Gastrocnemius medialis (tissue), 4 donors: ENCODE data around the gene ANKRD39. TPM values are rescaled to one million over a fixed set of nuclear protein-coding genes. Genes with fewer than 3 reads are reported as not detected.

ENCODE experiments used
- ATAC-seq, 2 donors: fragments of 150-250 bp; one replicate each; pipeline ENCODE4 v1.9.1; 2016
- DNase-seq, 2 donors: peaks; one replicate each; pipeline ENCODE4 v3.0.0-alpha.2; 2019
- H3K27ac ChIP-seq, 4 donors: fragments of 200-600 bp; sonication (generic); 1 replicate in 1 of 4; 2 replicates in 3 of 4; pipeline ENCODE4 v1.5.1; 2016 to 2018; ENCODE audit warnings: mild to moderate bottlenecking in 2 of 4, moderate library complexity in 1 of 4
- H3K27me3 ChIP-seq, 3 donors: fragments of 200-600 bp; sonication (generic) in 2 of 3; 1 replicate in 1 of 3; 2 replicates in 2 of 3; pipeline versions ENCODE4 v1.5.1 to v1.6.0; 2016 to 2019; ENCODE audit warnings: mild to moderate bottlenecking in 1 of 3, moderate library complexity in 1 of 3
- H3K36me3 ChIP-seq, 2 donors: fragments of 200-600 bp; sonication (generic) in 1 of 2; one replicate each; pipeline ENCODE4 v1.5.1; 2017 to 2018
- H3K4me1 ChIP-seq, 2 donors: fragments of 200-600 bp; sonication (generic) in 1 of 2; one replicate each; pipeline ENCODE4 v1.5.1; 2016 to 2017; ENCODE audit warnings: mild to moderate bottlenecking in 2 of 2
- H3K4me3 ChIP-seq, 4 donors: fragments of 200-600 bp; sonication (generic) in 3 of 4; 1 replicate in 1 of 4; 2 replicates in 3 of 4; pipeline ENCODE4 v1.5.1; 2016 to 2019; ENCODE audit warnings: mild to moderate bottlenecking in 2 of 4
- H3K9me3 ChIP-seq, 3 donors: fragments of 200-600 bp; sonication (generic) in 2 of 3; 1 replicate in 1 of 3; 2 replicates in 2 of 3; pipeline ENCODE4 v1.5.1; 2016 to 2019
- POLR2A ChIP-seq, 2 donors: fragments of 450-650 bp; IDR thresholded peaks; one replicate each; pipeline ENCODE4 v1.6.1; 2017; ENCODE audit warnings: antibody characterized with exemption in 2 of 2, mild to moderate bottlenecking in 2 of 2, moderate library complexity in 2 of 2
- in situ Hi-C, 4 donors: fragments of 200-750 bp; cut with MboI; loops; one replicate each; pipeline versions ENCODE4 v1.15.0 to v1.8.0; 2017; ENCODE audit warnings: low sequenced_read_pairs in 4 of 4
- intact Hi-C: fragments of 100-400 bp; cut with DNase I; formaldehyde crosslinking; loops from one replicate; pipeline ENCODE4 v1.15.1; 2023; ENCODE audit warnings: low total_unique reads
- total RNA-seq, 4 donors: library from RNA; depleted of rRNA; stranded (reverse); fragments of >200 nt; gene quantifications; one replicate each; pipeline versions ENCODE4 v1.1.0 to v1.2.3, GENCODE V29; 2016
- TF ChIP-seq, protein P1 (sequence below), 5 experiments: fragments of 450-650 bp in 3 of 5; fragments of 200-600 bp in 2 of 5; sonication (generic) in 2 of 5; IDR thresholded peaks in 4 of 5; conservative IDR thresholded peaks in 1 of 5; 1 replicate in 4 of 5; 2 replicates in 1 of 5; pipeline ENCODE4 v1.5.1; 2016 to 2019; ENCODE audit warnings: antibody characterized with exemption in 5 of 5, mild to moderate bottlenecking in 3 of 5, moderate library complexity in 3 of 5

ANKRD39 gene
- total RNA-seq, 4 donors from 2014 or later = 25.8 to 50.6 (median 43.8) TPM

DNA sequence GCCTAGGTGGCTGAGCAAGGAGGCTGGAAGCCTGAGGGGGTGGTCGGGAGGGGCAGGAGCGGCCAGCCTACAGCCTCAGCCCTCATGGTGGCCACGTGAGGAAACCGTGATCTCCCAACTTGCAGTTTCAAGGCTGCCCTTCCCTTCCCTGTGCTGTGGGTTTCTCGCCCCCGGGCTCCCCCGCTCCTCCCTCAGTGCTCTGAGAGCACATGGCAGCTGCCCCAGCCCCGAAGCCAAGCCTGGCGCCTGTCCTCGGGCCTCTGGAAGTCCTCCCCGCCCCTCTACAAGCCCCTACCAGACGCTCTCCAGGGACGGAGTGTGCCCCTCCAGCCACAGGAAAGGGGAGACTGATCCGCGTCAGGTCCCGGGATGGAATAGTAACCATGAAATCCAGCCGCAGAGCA, 13.4 kb downstream of the ANKRD39 start:
- Histone ChIP-seq H3K27me3 (no peaks in the 10 kb centered on the region), H3K4me1 (peaks cover 21 to 43% of the 10 kb centered on the region in 2 donors), H3K9me3 (no peaks in the 10 kb centered on the region), H3K27ac (peak overlapping the region; percentile 94 to 99 (median 96)), H3K36me3 (peaks cover 0 to 25% of the 10 kb centered on the region in 2 donors), H3K4me3 (peak overlapping the region; percentile 25 to 64 (median 38))
- ATAC-seq (peak; percentile 3 to 12), DNase-seq (peak in 1 of 2 donors; percentile 79)
- intact Hi-C loops (loop anchor here (5.0 kb wide), 2 partner anchors 268 to 1318 kb away; partner anchors contain the start of gene ANKRD36), in situ Hi-C loops (no loop called here)
- no peak for TF ChIP-seq POLR2A (IDR thresholded peaks at IDR 0.05)
- TF ChIP-seq, protein P1, sequence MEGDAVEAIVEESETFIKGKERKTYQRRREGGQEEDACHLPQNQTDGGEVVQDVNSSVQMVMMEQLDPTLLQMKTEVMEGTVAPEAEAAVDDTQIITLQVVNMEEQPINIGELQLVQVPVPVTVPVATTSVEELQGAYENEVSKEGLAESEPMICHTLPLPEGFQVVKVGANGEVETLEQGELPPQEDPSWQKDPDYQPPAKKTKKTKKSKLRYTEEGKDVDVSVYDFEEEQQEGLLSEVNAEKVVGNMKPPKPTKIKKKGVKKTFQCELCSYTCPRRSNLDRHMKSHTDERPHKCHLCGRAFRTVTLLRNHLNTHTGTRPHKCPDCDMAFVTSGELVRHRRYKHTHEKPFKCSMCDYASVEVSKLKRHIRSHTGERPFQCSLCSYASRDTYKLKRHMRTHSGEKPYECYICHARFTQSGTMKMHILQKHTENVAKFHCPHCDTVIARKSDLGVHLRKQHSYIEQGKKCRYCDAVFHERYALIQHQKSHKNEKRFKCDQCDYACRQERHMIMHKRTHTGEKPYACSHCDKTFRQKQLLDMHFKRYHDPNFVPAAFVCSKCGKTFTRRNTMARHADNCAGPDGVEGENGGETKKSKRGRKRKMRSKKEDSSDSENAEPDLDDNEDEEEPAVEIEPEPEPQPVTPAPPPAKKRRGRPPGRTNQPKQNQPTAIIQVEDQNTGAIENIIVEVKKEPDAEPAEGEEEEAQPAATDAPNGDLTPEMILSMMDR (IDR thresholded peaks at IDR 0.05 in 4 of 5, conservative IDR thresholded peaks at IDR 0.05 in 1 of 5) = no peak

DNA sequence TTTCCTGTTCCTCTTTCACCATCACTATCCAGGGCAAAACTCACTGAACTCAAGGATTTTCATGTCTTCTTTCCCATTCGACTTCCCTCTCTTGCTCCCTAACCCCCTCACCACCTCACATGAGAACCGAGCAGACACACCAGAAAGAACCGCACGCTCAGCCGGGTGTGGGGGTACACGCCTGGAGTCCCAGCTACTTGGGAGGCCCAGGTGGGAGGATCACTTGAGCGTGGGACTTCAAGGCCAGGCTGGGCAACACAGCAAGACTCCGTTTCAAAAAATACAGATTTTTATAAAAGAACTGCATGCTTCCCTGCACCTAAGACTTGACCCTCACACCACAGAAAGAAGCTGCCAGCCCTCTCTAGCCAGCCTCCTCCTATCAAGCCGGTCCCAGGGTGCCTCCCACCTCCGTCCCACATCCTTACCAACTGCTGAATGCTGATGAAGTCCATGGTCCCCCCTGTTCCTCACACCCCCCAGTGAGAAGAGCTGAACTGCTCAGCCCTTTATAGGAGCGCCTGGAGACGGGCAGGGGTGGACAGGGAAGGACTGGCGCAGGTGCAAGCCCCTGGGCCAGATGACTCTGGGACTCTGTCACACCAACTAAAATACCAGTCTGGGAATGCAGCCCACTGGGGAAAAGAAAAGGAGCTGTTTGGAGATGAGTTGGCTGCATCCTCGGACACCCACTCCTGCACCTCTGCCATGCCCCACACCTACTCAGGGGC, 14.1 kb downstream of the ANKRD39 start, which contains the start of gene ANKRD23:
ANKRD23 (minus strand) TSS at position 484 of the 731 bp plus-strand sequence; CDS start at position 455, 29 bp downstream.
- intact Hi-C loops = loop anchor here (2.0 to 5.0 kb wide), 4 partner anchors 73 to 1319 kb away; partner anchors contain the start of gene ANKRD36
- peak; percentile 87 to 98 for TF ChIP-seq POLR2A (IDR thresholded peaks at IDR 0.05)
- TF ChIP-seq, protein P1 (IDR thresholded peaks at IDR 0.05 in 4 of 5, conservative IDR thresholded peaks at IDR 0.05 in 1 of 5) = no peak
- peak; percentile 86 to 97 for DNase-seq
- Histone ChIP-seq H3K27me3 (no peaks in the 10 kb centered on the region), H3K9me3 (no peaks in the 10 kb centered on the region), H3K36me3 (peaks cover 0 to 27% of the 10 kb centered on the region in 2 donors), H3K4me3 (peak within 1 kb of the TSS; percentile 52 to 65 (median 64)), H3K4me1 (peaks cover 21 to 44% of the 10 kb centered on the region in 2 donors), H3K27ac (peak within 1 kb of the TSS; percentile 94 to 99 (median 96))
- ATAC-seq = peak; percentile 58 to 62
- in situ Hi-C loops = no loop called here

DNA sequence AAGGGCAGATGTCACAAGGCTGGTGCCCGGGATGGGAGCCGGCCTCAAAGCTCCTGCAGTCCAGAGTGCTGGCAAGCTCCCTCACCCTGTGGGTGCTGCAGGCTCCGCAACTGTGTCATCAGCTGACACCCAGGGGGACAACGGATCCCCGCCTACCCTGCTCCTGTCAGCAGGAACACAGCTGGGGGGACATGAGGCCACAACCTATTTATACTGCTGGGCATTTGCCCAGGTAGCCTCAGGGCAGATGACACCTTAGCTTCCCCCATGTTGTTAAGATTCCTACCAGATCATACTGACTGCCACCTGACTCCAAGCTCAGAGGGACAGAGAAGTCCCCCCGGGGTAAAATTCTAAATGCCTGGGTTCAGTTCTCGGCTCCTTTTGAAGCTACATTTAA, 15.2 kb downstream of the ANKRD39 start:
- H3K36me3 ChIP-seq = peaks cover 0 to 34% of the 10 kb centered on the region in 2 donors
- peak overlapping the region; percentile 52 to 65 (median 64) for H3K4me3 ChIP-seq
- peak; percentile 96 to 99 for DNase-seq
- in situ Hi-C loops (no loop called here), intact Hi-C loops (loop anchor here (1.0 to 5.0 kb wide), 5 partner anchors 26 to 1320 kb away; partner anchors contain the start of genes ANKRD36 and CNNM3)
- H3K4me1 ChIP-seq = peaks cover 21 to 44% of the 10 kb centered on the region in 2 donors
- TF ChIP-seq, protein P1 (IDR thresholded peaks at IDR 0.05 in 4 of 5, conservative IDR thresholded peaks at IDR 0.05 in 1 of 5) = no peak
- TF ChIP-seq POLR2A (IDR thresholded peaks at IDR 0.05) = peak; percentile 83 to 94
- peak; percentile 71 to 82 for ATAC-seq
- H3K27ac ChIP-seq = peak overlapping the region; percentile 94 to 99 (median 96)
- no peaks in the 10 kb centered on the region for H3K9me3 ChIP-seq
- no peaks in the 10 kb centered on the region for H3K27me3 ChIP-seq

DNA sequence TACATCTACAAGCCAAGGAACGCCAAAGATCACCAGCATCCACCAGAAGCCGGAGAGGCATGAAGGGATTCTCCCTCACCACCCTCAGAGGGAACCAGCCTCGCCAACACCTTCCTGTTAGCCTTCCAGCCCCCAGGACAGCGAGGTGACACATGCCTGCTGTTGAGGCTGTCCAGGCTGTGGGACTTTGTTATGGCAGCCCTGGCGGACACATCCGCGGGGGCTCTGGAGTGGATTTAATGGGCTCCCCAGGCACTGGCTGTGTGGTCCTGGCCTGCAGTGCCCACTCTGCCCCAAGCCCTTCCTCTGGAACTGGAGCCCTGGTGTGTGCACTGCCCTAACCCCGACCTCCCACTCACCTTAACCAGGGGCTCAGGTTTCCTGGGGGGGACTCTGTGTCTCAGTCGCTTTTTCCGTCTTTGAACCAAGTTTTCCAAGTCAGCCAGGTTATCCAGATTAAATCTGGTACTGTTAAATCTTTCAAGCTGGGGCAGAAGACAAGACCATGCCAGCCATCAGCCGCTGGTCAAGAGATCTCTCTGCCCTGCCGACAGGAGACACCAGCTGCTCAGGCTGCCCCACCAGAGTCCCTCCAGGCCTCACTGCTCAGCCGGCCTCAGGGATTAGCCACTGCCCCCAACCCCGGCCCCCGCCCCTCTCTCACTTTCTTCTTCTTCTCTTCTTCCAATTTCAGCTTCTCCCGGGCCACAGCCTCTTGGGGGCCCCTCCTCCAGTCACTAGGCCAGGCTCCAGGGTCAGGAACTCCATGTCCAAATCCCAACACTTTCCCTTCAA, 15.9 kb downstream of the ANKRD39 start:
- TF ChIP-seq, protein P1 (IDR thresholded peaks at IDR 0.05 in 4 of 5, conservative IDR thresholded peaks at IDR 0.05 in 1 of 5) = no peak
- TF ChIP-seq POLR2A (IDR thresholded peaks at IDR 0.05) = no peak
- in situ Hi-C loops = no loop called here
- Histone ChIP-seq H3K27ac (peak overlapping the region; percentile 94 to 99 (median 96)), H3K36me3 (peaks cover 0 to 38% of the 10 kb centered on the region in 2 donors), H3K9me3 (no peaks in the 10 kb centered on the region), H3K4me3 (peak overlapping the region; percentile 42 to 64 (median 54)), H3K4me1 (peaks cover 21 to 44% of the 10 kb centered on the region in 2 donors), H3K27me3 (no peaks in the 10 kb centered on the region)
- DNase-seq = peak in 1 of 2 donors; percentile 69
- intact Hi-C loops = loop anchor here (1.0 to 5.0 kb wide), 5 partner anchors 26 to 1320 kb away; partner anchors contain the start of genes ANKRD36 and CNNM3
- peak; percentile 0 to 7 for ATAC-seq
